ENCODE results near the gene CDH24.

The CDH24 gene

GRCh38 chr14:23009939-23010726 is 47.2 kb downstream of the CDH24 start, which contains the start of gene C14orf93:
Gene C14orf93 (minus strand): TSS chr14:23010143. CDS start chr14:22999023, 11,120 bp downstream.
- Histone ChIP-seq H3K27ac (peak within 1 kb of the TSS; percentile 85), H3K4me3 (ENCODE audit: low read depth in 1 of 2, low read length in 1 of 2) (peak within 1 kb of the TSS; percentile 70 to 90), H3K4me1 (ENCODE audit: control insufficient read depth in 1 of 2, insufficient read depth in 1 of 2, low read depth in 1 of 2, low read length in 1 of 2) (peaks cover 29 to 35% of the 10 kb centered on the region in 2 experiments), H3K36me3 (no peaks in the 10 kb centered on the region), H3K9me3 (no peaks in the 10 kb centered on the region), H3K27me3 (no peaks in the 10 kb centered on the region)
- TF ChIP-seq CTCF (IDR thresholded peaks at IDR 0.05) = no peak

GRCh38 chr14:23009483-23009938 is 47.8 kb downstream of the CDH24 start:
- Histone ChIP-seq H3K27ac (peak overlapping the region; percentile 85), H3K27me3 (no peaks in the 10 kb centered on the region)
- no peak for TF ChIP-seq CTCF (IDR thresholded peaks at IDR 0.05)

GRCh38 chr14:23008831-23009230 is 48.5 kb downstream of the CDH24 start:
- Histone ChIP-seq H3K36me3 (no peaks in the 10 kb centered on the region), H3K27ac (peak overlapping the region; percentile 85), H3K4me1 (ENCODE audit: control insufficient read depth in 1 of 2, insufficient read depth in 1 of 2, low read depth in 1 of 2, low read length in 1 of 2) (peaks cover 29 to 35% of the 10 kb centered on the region in 2 experiments), H3K4me3 (ENCODE audit: low read depth in 1 of 2, low read length in 1 of 2) (peak overlapping the region in 1 of 2 experiments; percentile 90), H3K9me3 (no peaks in the 10 kb centered on the region), H3K27me3 (no peaks in the 10 kb centered on the region)
- no peak for TF ChIP-seq CTCF (IDR thresholded peaks at IDR 0.05)

More at GRCh38 chr14:23009483-23009938, 47.8 kb downstream of the CDH24 start:
- no peaks in the 10 kb centered on the region for H3K9me3 ChIP-seq
- peaks cover 29 to 35% of the 10 kb centered on the region in 2 experiments for H3K4me1 ChIP-seq (ENCODE audit: control insufficient read depth in 1 of 2, insufficient read depth in 1 of 2, low read depth in 1 of 2, low read length in 1 of 2)
- H3K36me3 ChIP-seq = no peaks in the 10 kb centered on the region
- H3K4me3 ChIP-seq (ENCODE audit: low read depth in 1 of 2, low read length in 1 of 2) = peak overlapping the region; percentile 70 to 90

GRCh38 chr14:23006544-23007419 is 50.5 kb downstream of the CDH24 start:
- Histone ChIP-seq H3K27me3 (no peaks in the 10 kb centered on the region), H3K36me3 (no peaks in the 10 kb centered on the region), H3K4me1 (ENCODE audit: control insufficient read depth in 1 of 2, insufficient read depth in 1 of 2, low read depth in 1 of 2, low read length in 1 of 2) (peaks cover 29 to 35% of the 10 kb centered on the region in 2 experiments), H3K27ac (peak overlapping the region; percentile 96), H3K9me3 (no peaks in the 10 kb centered on the region), H3K4me3 (ENCODE audit: low read depth in 1 of 2, low read length in 1 of 2) (peak overlapping the region; percentile 82 to 83)
- TF ChIP-seq CTCF (IDR thresholded peaks at IDR 0.05) = peak; percentile 51

DNA sequence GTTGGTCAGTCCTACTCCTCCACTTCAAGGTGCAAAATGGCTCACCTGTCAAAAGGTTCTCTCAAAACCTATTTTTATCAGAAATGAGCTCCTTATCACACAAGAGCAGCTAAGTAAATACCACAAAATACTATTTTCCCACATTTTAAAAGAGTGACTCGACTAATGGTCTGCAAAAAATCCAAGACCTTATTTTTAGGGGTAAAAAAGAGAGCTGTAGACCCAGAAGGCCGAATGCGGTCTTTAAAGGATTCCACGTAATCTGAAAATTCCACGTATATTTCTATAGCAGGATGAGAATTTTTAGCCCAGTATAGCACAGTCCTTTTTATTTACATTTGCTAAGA is 51.2 kb downstream of the CDH24 start:
- Histone ChIP-seq H3K4me3 (ENCODE audit: low read depth in 1 of 2, low read length in 1 of 2) (peak overlapping the region; percentile 82 to 83), H3K27ac (peak overlapping the region; percentile 96), H3K27me3 (no peaks in the 10 kb centered on the region), H3K36me3 (no peaks in the 10 kb centered on the region), H3K9me3 (no peaks in the 10 kb centered on the region), H3K4me1 (ENCODE audit: control insufficient read depth in 1 of 2, insufficient read depth in 1 of 2, low read depth in 1 of 2, low read length in 1 of 2) (peaks cover 29 to 35% of the 10 kb centered on the region in 2 experiments)
- no peak for TF ChIP-seq CTCF (IDR thresholded peaks at IDR 0.05)
